LHCN-M2 (cell line): Measurements from ENCODE around the gene MAN2A2. TPM values are rescaled to one million over a fixed set of nuclear protein-coding genes. Genes with fewer than 3 reads are reported as not detected.

Experiments used
- DNase-seq: peaks from one replicate; pipeline ENCODE4 v3.0.0-alpha.2; 2012; ENCODE audit warnings: low read depth
- polyA plus RNA-seq: library from polyadenylated mRNA; unstranded; fragments of >200 nt; gene quantifications from one replicate; pipeline ENCODE4 v1.2.1, GENCODE V29; 2012; ENCODE audit warnings: missing spikeins
- total RNA-seq: library from RNA; depleted of rRNA; stranded (reverse); fragments of >200 nt; gene quantifications from 2 replicates; pipeline ENCODE4 v1.2.3, GENCODE V29; 2014; rRNA removed

Gene MAN2A2
- 5.4 and 6.6 TPM in 2 replicates for total RNA-seq
- polyA plus RNA-seq: 10.1 TPM

GRCh38 chr15:90902840-90903732 is at the start of gene MAN2A2:
TSS of gene MAN2A2 (plus strand) at chr15:90903302. CDS start at chr15:90904208, 906 bp downstream.
- peak; percentile 21 for DNase-seq

- no peak for DNase-seq
Observed at GRCh38 chr15:90855139-90855538, 48.0 kb upstream of the MAN2A2 start.

- no peak for DNase-seq
Observed at GRCh38 chr15:90857337-90857736, 45.8 kb upstream of the MAN2A2 start.

GRCh38 chr15:90857883-90858443 is 45.1 kb upstream of the MAN2A2 start:
- no peak for DNase-seq

GRCh38 chr15:90859234-90860131 is 43.6 kb upstream of the MAN2A2 start:
- DNase-seq: no peak

- DNase-seq: no peak
Observed at GRCh38 chr15:90860450-90860849, 42.7 kb upstream of the MAN2A2 start.

- no peak for DNase-seq
Observed at GRCh38 chr15:90860942-90861675, 42.0 kb upstream of the MAN2A2 start.

- no peak for DNase-seq
Observed at GRCh38 chr15:90862487-90862886, 40.6 kb upstream of the MAN2A2 start.

GRCh38 chr15:90862964-90863778 is 39.9 kb upstream of the MAN2A2 start:
- DNase-seq: peak; percentile 83

- DNase-seq: no peak
Observed at GRCh38 chr15:90863987-90864386, 39.1 kb upstream of the MAN2A2 start.

GRCh38 chr15:90864507-90864906 is 38.6 kb upstream of the MAN2A2 start:
- DNase-seq: peak; percentile 56

- DNase-seq: no peak
Observed at GRCh38 chr15:90865702-90866101, 37.4 kb upstream of the MAN2A2 start.

GRCh38 chr15:90866161-90866715 is 36.9 kb upstream of the MAN2A2 start:
- DNase-seq: no peak

- DNase-seq: no peak
Observed at GRCh38 chr15:90866800-90867199, 36.3 kb upstream of the MAN2A2 start.

GRCh38 chr15:90868261-90868689 is 34.8 kb upstream of the MAN2A2 start, which contains the start of gene FURIN:
TSS of gene FURIN (plus strand) at chr15:90868588. CDS start at chr15:90875741, 7,153 bp downstream.
- DNase-seq: no peak

- DNase-seq: no peak
Observed at GRCh38 chr15:90869140-90869541, 34.0 kb upstream of the MAN2A2 start.

GRCh38 chr15:90869601-90870353 is 33.3 kb upstream of the MAN2A2 start:
- DNase-seq: peak; percentile 66

GRCh38 chr15:90870354-90871138 is 32.6 kb upstream of the MAN2A2 start:
- no peak for DNase-seq
